Pons (tissue), 1 donor: ENCODE data around the gene FRAS1.
"Not testable (repeated sequence)": the region's sequence is repeated elsewhere in the genome, so short reads cannot be mapped to it uniquely, and the experiment has no call there.

Experiments used
- DNase-seq: peaks from one replicate; pipeline ENCODE4 v3.0.0-alpha.2; 2016; ENCODE audit warnings: low spot score

FRAS1 gene

DNA sequence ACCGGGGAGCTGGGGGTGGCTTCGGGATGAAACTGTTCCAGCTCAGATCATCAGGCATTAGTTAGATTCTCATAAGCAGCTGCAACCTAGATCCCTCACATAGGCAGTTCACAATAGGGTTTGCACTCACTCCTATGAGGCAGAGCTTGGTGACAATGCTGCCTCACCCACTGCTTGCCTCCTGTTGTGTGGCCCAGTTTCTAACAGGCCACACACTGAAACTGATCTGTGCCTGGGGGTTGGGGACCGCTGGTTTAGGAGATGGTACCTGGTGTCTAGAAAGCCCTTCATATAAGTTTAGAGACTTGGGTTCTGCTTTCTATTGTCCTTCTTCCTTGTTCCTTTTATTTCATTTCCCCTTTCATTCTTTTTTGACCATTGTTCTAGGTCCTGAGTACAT, 234.2 kb downstream of the FRAS1 start:
- DNase-seq = no peak

DNA sequence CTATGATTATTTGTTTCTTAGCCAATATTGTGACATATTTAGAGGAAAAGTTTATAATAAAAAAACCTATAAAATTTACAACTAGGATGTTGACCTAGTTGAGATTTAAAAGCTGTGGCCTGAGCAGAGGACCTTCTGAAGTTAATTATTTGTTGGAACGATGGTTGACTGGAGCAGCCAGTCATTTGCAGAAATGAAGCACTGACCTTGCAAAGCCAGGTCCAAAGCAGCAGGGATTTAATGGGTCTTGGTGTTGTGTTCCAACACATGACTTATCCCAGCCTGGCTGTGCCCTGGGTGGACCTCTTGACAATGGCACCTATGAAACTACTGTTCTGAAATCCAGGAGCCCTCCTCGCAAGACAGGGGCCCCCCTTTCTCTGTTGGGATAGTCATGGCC, 235.2 kb downstream of the FRAS1 start:
- no peak for DNase-seq

DNA sequence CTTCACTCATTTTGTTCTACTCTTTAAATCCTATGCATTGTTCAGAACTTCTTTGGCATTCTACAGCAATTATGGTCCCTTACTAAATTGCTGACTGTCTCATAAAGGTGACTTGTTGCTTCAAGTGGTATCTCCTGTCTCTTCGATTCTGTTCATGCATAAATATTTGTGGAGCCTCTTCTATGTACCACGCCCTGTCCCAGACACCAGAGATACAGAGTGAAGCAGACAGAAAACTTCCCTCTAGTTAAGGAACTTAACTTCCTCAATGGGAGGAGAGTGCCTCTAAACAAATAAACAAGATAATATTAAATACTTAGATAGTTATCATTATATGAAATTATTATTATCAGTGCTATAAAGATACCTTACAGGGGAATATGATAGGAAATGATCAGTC, 235.7 kb downstream of the FRAS1 start:
- DNase-seq = no peak

DNA sequence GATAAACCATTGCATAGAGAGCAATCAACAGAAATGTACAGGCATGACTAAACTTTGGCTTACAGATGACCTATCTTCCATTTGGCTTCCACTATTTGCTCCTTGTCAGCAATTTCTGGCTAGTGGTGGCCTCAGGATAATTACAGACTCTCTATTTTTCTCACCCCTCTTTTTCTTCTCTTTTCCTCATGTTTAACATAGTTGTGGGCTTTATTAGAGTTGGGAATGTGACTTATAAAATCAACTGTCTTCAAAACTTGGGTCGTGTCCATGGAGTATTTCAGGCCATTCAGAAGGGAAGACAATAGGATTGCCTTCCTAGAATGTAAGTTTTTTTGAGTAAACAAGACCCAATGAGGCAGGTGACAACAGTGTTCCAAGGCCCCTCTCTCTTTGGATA, 236.2 kb downstream of the FRAS1 start:
- DNase-seq = no peak

DNA sequence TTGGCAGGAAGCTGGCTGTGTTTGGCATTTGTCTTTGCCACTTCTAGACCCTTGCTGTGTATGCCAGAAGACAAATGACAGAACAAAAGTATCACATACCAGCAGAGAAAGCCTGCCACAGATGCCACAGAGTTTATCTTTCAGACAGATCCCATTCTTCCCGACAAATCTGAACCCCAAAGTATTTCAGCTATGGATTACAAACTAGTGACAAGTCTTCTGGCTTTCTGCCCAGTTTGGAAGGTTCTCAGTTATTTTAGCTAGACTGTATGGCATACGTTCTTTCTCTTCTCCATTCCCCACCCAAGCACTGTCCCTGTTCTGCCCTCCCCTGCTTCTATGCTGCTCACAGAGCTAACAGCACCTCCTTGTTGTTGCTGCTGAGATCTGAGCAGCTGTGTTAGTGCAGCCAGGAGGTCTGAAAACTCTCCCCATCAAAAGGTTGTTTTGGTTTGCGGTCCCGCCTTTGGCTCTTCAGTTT, 236.7 kb downstream of the FRAS1 start:
- no peak for DNase-seq

DNA sequence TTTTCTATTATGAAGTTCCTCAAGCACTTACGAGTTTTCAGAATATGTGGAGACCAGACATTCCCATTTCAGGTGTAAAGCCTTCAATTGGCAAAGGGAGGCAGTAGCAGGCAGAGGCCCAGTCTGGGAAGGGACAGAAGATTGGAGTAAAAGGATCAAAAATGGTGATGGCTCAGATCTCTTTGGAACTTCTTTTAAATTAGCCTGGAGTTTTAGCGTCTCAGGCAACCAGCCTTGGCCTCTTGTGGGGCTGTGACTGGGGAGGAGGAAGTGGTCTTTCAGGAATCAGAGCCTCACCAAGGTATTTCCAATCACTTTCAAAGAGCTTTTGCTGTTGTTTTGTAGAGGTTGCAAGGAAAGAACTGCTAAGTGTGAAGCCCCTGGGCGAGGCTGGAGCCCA, 239.1 kb downstream of the FRAS1 start:
- DNase-seq = no peak

DNA sequence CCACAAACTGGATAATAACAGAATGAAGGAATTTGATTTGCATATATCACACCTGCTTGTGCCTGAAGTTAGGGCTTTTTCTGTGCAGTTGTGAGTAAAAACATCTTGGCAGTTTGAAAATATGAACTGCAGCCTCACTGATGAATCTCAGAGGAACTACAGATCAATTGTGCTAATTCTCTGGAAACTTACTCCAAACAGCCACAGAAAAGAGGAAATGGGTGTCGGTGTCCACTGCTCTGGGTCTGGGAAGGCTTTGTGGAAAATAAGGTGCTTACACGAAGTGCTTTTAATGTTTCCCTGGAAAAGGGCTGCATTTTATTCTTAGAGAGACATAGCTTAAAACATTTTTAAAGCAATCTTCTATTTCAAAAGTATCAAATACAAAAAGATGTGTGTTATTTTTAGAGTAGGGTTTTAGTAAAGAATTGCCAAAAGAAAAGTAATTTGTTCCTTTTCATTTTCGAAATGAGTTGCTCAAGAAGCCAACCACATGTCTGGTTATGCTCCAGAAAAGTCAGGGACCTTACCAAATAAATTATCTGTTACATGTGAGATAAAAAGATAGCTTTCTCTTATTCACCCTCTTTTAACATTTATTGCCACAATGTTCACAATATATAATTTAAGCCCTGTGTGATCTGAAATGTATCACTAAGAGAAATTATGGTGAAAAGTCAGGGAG, 240.1 kb downstream of the FRAS1 start:
- peak; percentile 29 for DNase-seq

DNA sequence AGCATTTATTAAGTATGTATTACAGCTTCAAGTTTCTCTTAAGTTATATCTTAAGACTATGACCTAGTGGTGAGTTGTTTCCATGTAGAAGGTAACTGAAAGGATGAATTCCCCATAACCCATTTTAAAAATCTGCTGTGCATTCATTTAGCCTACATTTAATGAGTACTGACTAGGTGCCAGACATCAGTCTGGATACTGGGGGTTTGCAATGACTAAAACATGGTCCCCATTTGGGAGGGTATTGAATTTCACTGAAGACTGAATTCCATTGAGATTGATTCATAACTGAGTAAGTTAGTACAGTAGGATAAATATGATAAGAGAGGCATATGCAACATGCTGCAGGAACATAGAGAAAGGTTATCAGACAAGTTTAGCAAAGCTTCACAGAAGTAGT, 241.5 kb downstream of the FRAS1 start:
- no peak for DNase-seq

DNA sequence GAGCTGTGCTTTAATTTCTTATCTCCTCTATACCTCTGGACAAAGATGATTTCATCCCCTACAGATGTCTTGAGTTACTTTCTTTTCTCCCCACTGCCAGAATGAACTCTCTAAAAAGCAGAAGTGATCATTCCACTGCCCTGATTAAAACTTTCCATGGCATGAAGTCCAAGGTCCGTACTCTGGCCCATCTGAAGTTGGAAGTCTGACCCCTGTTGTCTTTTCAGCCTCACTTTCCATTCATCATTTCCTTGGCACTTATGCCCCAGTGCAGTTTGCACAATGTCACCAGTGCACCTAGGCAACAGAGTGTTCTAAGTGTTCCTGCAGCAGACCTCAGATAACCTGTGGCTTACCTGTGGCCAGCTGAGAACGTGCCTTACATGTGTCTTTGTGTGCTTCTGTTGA, 242.4 kb downstream of the FRAS1 start:
- DNase-seq = no peak

DNA sequence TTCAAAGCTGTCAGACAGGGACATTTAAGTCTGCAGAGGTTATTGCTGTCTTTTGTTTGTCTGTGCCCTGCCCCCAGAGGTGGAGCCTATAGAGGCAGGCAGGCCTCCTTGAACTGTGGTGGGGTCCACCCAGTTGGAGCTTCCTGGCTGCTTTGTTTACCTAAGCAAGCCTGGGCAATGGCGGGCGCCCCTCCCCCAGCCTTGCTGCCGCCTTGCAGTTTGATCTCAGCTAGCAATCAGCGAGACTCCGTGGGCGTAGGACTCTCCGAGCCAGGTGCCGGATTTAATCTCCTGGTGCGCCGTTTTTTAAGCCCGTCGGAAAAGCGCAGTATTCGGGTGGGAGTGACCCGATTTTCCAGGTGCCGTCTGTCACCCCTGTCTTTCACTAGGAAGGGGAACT, 250.1 kb downstream of the FRAS1 start:
- DNase-seq = not testable (repeated sequence)

DNA sequence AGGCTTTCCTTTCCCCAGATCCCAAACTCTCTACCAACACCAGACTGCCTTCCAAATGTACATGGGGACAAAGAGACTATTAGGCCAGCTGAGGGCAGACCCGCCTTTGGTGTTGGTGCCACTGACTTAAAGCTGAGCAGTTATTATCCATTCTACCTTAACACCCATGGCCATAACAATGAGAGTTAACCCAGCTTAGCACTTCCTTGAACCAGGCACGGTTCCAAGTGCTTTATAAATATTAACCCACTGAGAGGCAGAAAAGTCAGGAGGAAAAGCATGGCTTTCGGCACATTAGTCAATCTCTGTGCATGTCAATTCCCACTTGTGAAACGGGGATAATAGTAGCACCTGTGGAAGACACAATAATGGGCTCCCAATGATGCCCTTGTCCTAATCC, 251.4 kb downstream of the FRAS1 start:
- no peak for DNase-seq

DNA sequence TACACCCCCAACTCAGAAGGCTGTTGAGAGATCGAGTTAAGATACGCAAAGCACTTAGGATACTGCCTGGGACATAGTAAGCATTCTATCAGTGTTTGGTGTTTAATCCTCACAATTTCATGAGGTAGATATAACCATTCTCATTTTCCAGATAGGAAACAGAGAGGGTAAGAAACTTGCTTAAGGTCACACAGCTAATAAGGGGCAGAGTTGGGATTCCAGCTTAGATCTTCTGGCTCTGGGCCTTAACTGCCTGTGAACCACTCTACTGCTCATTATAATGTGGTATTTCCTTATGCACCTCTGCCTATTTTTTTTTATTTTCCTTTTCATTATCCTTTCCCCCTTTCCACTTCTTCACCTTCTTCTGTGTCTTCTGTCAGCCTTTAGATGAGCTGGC, 252.2 kb downstream of the FRAS1 start:
- no peak for DNase-seq

DNA sequence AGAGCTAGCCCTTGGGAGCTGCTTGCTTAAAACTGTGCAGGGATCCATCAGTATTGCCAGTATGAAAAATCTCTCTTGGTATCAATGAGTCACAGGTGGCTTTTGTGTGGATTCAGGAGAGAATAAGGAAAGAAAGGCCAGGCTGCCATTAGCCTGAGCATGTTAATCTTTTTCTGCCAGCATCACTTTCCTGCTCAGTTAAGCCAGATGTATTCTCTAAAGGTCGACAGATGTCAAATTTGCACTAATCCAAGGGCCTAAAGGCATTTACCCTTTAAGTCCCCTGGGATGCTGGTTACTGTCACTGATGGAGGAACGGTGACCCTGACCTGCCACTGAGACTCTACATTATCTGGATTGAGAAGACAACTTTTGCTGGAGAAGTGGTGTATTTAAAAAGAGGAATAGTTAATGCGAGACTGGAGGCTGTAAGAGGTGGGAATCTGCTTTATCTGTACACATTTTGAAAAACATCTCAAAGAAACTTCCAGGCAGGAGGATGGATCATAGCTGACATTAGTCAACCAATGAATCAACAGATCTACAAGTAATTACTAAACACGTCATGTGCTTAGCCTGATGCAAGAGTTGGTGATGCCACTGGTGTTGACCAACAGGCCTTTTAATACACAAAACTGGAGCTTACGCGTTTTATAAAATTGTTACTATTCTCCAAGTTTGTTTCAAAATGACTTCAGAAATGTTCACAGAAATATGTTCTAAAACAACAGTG, 253.1 kb downstream of the FRAS1 start:
- DNase-seq = no peak

DNA sequence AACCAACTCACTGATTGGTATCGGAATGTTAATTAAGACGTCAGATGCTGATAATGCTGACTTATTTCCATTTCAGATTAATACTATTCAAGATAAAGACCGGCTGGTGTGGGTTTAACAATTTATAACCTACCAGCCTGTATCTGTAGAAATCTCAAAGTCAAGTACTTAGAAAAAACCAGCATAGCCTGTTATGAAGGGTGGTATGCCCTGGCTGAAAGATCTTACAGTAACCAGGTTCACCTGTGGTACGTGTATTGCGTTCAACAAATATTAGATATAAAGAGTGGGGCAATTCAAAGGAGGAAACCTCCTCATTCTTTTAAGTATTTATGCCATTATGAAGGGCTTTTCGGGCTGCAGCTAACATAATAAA, 253.6 kb downstream of the FRAS1 start:
- no peak for DNase-seq

DNA sequence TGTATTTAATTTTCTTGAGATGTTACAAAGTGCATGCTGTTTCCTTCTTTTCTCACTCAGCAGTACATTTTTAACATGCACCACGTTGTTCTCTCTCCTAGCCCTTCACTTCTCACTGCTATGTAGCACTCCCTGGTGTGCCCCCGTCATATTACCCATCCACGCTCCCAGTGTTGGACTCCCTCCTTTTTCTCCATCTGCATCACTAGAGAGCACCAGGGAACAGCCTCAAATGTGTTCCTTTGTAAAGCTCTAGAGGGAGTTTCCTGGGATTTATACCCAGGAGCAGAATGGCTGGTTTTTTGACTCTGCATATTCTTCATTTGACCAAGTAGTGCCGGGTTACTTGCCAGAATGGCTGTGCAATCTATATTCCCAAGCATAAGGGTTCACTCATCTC, 254.2 kb downstream of the FRAS1 start:
- DNase-seq = no peak

DNA sequence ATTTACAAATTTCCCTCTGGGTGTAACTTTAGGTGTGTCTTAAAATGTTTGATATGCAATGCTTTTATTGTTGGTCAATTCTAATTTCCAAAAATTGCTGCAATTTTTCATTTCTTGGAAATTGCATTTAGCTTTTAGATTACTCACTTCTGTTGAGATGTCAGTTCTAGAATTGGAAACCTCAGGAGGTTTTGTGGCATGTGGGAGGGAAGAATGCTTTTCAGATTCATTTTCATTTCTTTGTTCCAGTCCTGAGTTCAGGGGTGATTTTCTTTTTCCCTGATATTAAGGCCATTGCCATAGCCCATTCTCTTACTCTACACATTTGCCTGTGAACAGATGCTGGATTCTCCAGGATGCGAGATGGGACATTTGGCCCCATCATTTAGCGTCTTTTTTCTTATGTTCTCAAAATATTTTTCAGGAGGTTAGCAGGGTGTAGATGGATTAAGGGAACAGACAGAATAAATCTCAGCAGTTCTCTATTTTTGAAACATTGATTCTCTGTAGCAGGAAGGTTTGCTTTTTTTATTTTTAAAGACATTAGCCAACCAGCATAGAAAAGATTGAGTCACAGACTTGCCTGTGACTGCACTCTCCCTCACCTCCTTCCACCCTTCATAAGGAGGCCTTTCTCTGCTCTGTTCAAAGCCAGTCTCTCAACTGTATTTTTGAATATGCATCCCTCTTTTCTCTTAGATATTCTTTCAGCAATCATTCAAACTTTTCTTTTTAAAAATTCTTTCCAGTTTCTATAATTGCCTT, 256.0 kb downstream of the FRAS1 start:
- DNase-seq = no peak

DNA sequence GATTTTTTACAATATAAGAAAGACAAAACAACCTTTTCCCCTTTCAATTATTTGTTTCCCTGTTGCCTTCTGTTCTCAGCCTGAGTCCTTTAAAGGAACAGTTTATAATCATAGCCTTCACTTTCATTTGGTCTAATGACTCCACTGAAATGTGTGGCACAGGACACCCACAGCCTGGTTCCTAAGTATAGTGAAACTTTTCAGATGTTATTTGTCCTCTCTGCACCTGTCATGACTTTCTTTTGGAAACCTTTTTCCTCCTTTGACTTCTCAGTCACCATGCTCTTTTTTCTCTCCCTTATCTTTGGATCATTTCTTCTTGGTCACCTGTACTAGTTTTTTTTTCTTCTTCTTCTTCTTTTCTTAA, 256.6 kb downstream of the FRAS1 start:
- no peak for DNase-seq

DNA sequence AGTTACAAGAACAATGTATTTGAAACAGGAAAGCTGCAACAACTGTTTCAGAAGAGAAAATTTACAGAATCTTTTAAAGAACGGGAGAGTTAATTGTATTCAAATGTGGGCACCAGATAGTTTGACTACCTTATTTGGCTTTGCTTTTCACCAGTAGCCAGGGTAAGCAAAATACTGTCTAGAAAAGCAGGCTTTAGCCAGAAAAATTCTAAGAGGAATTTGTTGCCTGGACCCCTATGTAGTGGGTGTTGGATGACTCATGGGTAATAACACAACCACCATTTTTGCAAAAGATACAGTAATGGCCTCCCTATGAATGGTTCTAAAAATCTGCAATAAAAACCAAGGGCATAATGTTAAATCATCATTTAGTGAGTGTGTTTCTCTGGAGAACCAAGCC, 261.0 kb downstream of the FRAS1 start:
- DNase-seq = no peak

DNA sequence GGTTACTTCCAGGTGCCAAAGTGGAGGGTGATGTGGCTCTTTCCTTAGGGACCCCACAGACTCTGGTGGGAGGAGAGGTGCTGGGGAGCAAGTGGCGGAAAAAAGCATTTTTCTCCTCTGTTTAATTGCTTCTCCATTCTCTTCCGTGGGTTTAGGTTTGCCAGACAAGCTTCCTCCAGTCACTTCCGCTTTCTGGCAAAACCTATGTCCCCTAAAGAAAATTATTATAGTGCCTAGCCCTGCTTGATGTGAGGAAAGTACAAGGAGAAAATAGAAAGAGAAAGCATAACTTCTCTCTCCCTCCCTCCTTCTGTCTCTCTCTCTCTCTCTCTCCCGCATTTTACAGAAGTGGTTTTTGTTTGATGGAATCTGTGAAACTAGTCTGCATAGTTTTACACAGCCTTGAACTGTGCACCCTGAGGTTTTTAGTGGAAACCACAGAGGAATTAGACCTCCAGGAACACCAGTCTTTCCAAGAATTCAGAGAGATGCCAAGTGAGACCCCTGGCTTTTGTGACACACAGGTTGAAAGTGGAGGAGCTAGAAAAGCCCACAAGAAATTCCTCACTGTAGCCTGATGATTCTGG, 263.3 kb downstream of the FRAS1 start:
- DNase-seq = no peak

DNA sequence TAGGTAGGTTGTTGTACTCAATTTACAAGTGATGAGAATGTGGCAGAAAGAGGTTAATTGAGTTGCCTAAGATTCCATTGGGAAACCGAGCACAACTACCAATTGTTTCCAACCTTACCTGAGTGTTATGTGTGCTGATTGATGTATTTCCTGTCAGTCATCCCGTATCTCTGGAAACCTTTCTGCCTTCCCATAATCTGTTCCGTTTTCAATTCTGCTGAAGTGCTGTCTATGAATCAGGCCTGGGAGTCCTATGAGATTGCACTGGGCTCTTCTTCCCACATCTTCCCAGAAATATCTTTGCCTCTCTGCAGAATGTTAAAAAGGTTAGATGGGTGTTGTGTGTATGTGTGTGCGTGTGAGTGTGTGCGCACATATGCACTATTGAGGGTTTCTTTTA, 264.9 kb downstream of the FRAS1 start:
- no peak for DNase-seq

DNA sequence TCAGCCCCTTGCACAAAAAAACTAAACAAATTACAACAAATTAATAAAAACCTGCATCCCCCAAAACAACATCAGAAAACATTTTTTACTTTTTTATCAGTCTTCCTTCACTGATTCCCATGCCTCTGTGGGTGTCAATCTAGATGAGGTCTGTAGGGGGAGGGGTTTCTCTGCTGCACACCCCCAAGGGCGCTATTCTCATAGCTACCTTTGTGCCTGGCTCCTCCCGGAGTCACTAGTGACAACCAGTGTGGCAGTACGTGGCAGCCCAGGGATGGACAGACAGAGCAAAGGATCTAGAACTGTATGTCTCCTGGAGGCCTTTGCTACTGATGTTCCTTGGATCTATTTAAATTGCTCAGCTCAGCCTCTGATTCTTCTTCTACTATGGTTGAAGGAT, 266.3 kb downstream of the FRAS1 start:
- DNase-seq = no peak

DNA sequence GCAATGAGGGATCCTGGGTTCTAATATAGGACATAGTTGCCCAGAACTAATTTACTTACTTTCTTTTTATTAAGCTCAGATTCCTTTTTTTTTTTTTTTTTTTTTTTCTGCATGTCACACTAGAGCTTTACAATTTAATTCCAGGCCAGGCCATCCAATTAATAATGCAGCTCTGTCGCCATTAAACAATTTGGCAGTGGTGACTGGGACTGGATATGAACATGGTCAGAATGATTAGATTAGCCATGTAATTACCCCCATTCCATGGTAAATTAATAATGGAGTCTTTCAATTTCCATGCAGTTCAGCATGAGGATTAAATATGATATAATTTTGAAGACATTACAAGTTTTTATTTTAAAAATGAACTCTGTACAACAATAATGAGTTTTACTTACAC, 267.5 kb downstream of the FRAS1 start:
- DNase-seq = no peak
